Right lobe of liver (tissue), 6 donors: Measurements from ENCODE around the gene NAGK. TPM values are rescaled to one million over a fixed set of nuclear protein-coding genes. Genes with fewer than 3 reads are reported as not detected.

ENCODE experiments used
- ATAC-seq, 4 donors: fragments of 200-7000 bp; cut with Tn5 transposase; one replicate each; pipeline ENCODE4 v1.9.1; 2020; ENCODE audit warnings: mild to moderate bottlenecking in 4 of 4, moderate library complexity in 4 of 4
- DNase-seq, 3 donors: peaks; one replicate each; pipeline ENCODE4 v3.0.0-alpha.2; 2020
- H3K27ac ChIP-seq, 3 donors: fragments of 200-600 bp; one replicate each; pipeline ENCODE4 v1.8.0; 2022
- H3K27me3 ChIP-seq, 2 donors: fragments of 200-600 bp; one replicate each; pipeline ENCODE4 v1.8.0; 2022
- H3K36me3 ChIP-seq, 4 donors: fragments of 200-600 bp; sonication (generic) in 1 of 4; one replicate each; pipeline versions ENCODE4 v1.5.1 to v1.8.0; 2017 to 2022; ENCODE audit warnings: control low read depth in 1 of 4
- H3K4me1 ChIP-seq, 4 donors: fragments of 200-600 bp; sonication (generic) in 1 of 4; one replicate each; pipeline versions ENCODE4 v1.5.1 to v1.8.0; 2017 to 2022; ENCODE audit warnings: control low read depth in 1 of 4
- H3K4me3 ChIP-seq, 3 donors: fragments of 200-600 bp; one replicate each; pipeline ENCODE4 v1.8.0; 2022
- H3K9me3 ChIP-seq, 4 donors: fragments of 200-600 bp; sonication (generic) in 1 of 4; one replicate each; pipeline versions ENCODE4 v1.5.1 to v1.8.0; 2017 to 2022; ENCODE audit warnings: control low read depth in 1 of 4
- CTCF ChIP-seq, 4 donors: fragments of 200-600 bp in 3 of 4; fragments of 450-650 bp in 1 of 4; IDR thresholded peaks; one replicate each; pipeline versions ENCODE4 v1.5.1 to v1.8.0; 2016 to 2022; ENCODE audit warnings: antibody characterized with exemption in 4 of 4, mild to moderate bottlenecking in 2 of 4
- POLR2A ChIP-seq: fragments of 450-650 bp; IDR thresholded peaks from one replicate; pipeline ENCODE4 v1.6.1; 2017; ENCODE audit warnings: antibody characterized with exemption, mild to moderate bottlenecking
- WGBS: methylation state at CpG from one replicate; pipeline ENCODE4 v1.1.6; 2018; ENCODE audit warnings: low coverage, low lambda C conversion rate; ENCODE audit not compliant: insufficient coverage; ENCODE audit errors: missing lambda C conversion rate; 5-methylcytosine and 5-hydroxymethylcytosine counted together
- intact Hi-C, 2 donors: fragments of 100-400 bp; cut with DNase I; formaldehyde crosslinking; loops; one replicate each; pipeline versions ENCODE4 v1.11.2 to v1.14.1; 2022
- total RNA-seq, 6 experiments: library from RNA; depleted of rRNA in 2 of 6; stranded (reverse); fragments of >200 nt in 2 of 6; fragmentation: NEBNext Ultra II Directional in 3 of 6; extraction: Animal tissue kit (Norgen Biotek cat#: 25700) in 3 of 6; gene quantifications; one replicate each; pipeline versions ENCODE4 v1.1.0 to v1.2.4, GENCODE V29; 2016 to 2023
- donor health status: DM: no; HTN: yes; CAD: no.
- donor health status: DM: no; HTN: no; CAD: no.
- donor health status: DM: no; HTN: no; CAD: no.
- donor health status: DM: no; HTN: yes; CAD: no.
- donor health status: DM: no; HTN: yes; CAD: no.

The NAGK gene
- total RNA-seq, 6 experiments from 2014 or later: 17.7 to 51.7 (median 36.1) TPM

GRCh38 chr2:71070294-71071093 is 2.0 kb downstream of the NAGK start:
- 77% methylated on average over 7 of the region's 10 CpGs for WGBS
- H3K9me3 ChIP-seq: no peaks in the 10 kb centered on the region
- DNase-seq (no peak), ATAC-seq (no peak)
- peaks cover 0 to 14% (median 0%) of the 10 kb centered on the region in 4 donors for H3K4me1 ChIP-seq
- intact Hi-C loops: no loop called here
- H3K27ac ChIP-seq: no peak overlapping the region
- H3K36me3 ChIP-seq: peaks cover 0 to 30% (median 0%) of the 10 kb centered on the region in 4 donors
- TF ChIP-seq CTCF (IDR thresholded peaks at IDR 0.05) (peak in 2 of 4 donors; percentile 21 to 26), POLR2A (no peak)
- no peaks in the 10 kb centered on the region for H3K27me3 ChIP-seq
- H3K4me3 ChIP-seq: no peak overlapping the region

DNA sequence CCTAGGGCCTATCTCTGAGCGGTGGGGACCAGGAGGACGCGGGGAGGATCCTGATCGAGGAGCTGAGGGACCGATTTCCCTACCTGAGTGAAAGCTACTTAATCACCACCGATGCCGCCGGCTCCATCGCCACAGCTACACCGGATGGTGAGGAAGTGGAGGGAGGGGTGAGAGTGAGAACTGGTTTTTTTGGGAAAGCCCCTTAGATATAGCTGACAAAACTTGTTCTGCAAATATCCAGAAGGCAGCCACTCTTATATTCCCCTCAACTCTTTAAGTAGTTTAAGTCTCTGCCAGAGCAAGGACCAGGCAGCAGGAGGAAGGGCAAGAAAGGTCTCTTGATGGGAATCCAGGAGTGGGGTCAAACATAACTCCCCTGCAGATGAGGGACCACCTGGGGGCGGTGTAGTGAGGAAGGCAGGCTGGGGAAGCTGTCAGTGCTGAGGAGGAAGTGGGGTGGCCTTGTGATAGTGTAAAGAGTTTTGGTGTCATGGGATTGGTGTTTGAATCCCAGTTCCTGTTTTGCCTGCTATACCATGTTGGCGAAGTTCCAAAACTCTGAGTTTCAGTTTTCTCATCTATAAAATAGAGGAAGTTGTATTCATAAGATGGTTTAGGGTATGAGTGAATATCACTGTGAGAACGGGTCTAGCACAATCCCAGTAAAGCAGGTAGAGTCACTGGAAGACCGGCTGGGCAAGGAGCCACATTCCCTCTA is 3.4 kb downstream of the NAGK start:
- H3K4me3 ChIP-seq: no peak overlapping the region
- TF ChIP-seq POLR2A: no peak
- no peak for TF ChIP-seq CTCF (IDR thresholded peaks at IDR 0.05)
- peak in 1 of 3 donors; percentile 35 for DNase-seq

DNA sequence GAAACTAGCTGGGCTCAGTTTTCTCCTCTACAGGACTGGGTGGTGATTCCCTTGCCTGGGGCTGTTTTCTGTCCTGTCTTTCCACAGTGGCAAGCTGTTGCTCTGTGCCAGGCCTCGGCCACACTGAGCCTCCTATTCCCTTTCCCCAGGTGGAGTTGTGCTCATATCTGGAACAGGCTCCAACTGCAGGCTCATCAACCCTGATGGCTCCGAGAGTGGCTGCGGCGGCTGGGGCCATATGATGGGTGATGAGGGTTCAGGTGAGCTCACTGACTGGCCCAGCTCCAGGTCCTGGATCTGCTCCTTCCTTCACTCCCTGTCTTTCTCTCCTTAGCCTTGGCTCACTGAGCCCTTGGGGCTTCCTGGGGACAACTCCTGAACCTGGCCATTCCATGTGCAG is 4.0 kb downstream of the NAGK start:
- ATAC-seq (no peak), DNase-seq (no peak)
- Histone ChIP-seq H3K36me3 (peaks cover 0 to 47% (median 0%) of the 10 kb centered on the region in 4 donors), H3K27ac (peak overlapping the region in 1 of 3 donors; percentile 51), H3K27me3 (no peaks in the 10 kb centered on the region), H3K4me1 (peaks cover 0 to 10% (median 0%) of the 10 kb centered on the region in 4 donors), H3K9me3 (no peaks in the 10 kb centered on the region), H3K4me3 (no peak overlapping the region)
- no CpG with 5 or more reads among the region's 4 CpGs for WGBS
- intact Hi-C loops: no loop called here
- no peak for TF ChIP-seq POLR2A
- no peak for TF ChIP-seq CTCF (IDR thresholded peaks at IDR 0.05)

More for the DNA sequence above, 3.4 kb downstream of the NAGK start:
- Histone ChIP-seq H3K4me1 (peaks cover 0 to 14% (median 0%) of the 10 kb centered on the region in 4 donors), H3K27me3 (no peaks in the 10 kb centered on the region), H3K36me3 (peaks cover 0 to 40% (median 0%) of the 10 kb centered on the region in 4 donors), H3K9me3 (no peaks in the 10 kb centered on the region), H3K27ac (peak overlapping the region in 2 of 3 donors; percentile 29 to 51)
- WGBS: 49% methylated on average over 13 of the region's 14 CpGs
- intact Hi-C loops: no loop called here
- no peak for ATAC-seq

DNA sequence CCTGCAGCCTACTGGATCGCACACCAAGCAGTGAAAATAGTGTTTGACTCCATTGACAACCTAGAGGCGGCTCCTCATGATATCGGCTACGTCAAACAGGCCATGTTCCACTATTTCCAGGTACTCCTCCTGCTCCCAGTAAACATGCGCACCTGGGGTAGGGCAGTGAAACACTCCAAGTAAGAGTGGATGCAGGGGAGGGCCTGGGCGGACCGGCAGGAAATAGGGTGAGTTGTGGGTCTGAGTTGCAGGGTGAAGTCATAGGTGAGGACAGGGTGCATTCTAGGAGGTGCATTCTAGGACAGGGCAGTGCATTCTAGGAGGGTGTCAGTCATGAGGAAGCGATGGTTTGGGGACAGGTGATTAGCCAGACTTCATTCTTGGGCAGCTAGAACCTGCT is 5.0 kb downstream of the NAGK start:
- Histone ChIP-seq H3K27me3 (no peaks in the 10 kb centered on the region), H3K4me1 (peaks cover 0 to 9% (median 0%) of the 10 kb centered on the region in 4 donors), H3K27ac (no peak overlapping the region), H3K9me3 (no peaks in the 10 kb centered on the region), H3K4me3 (no peak overlapping the region), H3K36me3 (peaks cover 0 to 54% (median 2%) of the 10 kb centered on the region in 4 donors)
- WGBS: 88% methylated on average over 8 of the region's 8 CpGs
- DNase-seq (no peak), ATAC-seq (no peak)
- intact Hi-C loops: no loop called here
- TF ChIP-seq POLR2A (no peak), CTCF (IDR thresholded peaks at IDR 0.05) (no peak)
